ENCODE results near the gene TM9SF1.

DNA sequence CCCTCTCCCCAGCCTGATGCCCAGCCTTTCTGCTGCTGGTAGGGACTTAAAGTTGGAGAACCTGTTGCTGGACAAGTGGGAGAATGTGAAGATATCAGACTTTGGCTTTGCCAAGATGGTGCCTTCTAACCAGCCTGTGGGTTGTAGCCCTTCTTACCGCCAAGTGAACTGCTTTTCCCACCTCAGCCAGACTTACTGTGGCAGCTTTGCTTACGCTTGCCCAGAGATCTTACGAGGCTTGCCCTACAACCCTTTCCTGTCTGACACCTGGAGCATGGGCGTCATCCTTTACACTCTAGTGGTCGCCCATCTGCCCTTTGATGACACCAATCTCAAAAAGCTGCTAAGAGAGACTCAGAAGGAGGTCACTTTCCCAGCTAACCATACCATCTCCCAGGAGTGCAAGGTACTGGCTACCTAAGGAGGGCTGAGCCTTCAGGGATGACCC lies 11.9 kb upstream of the TM9SF1 start:
- TF ChIP-seq, protein P1, sequence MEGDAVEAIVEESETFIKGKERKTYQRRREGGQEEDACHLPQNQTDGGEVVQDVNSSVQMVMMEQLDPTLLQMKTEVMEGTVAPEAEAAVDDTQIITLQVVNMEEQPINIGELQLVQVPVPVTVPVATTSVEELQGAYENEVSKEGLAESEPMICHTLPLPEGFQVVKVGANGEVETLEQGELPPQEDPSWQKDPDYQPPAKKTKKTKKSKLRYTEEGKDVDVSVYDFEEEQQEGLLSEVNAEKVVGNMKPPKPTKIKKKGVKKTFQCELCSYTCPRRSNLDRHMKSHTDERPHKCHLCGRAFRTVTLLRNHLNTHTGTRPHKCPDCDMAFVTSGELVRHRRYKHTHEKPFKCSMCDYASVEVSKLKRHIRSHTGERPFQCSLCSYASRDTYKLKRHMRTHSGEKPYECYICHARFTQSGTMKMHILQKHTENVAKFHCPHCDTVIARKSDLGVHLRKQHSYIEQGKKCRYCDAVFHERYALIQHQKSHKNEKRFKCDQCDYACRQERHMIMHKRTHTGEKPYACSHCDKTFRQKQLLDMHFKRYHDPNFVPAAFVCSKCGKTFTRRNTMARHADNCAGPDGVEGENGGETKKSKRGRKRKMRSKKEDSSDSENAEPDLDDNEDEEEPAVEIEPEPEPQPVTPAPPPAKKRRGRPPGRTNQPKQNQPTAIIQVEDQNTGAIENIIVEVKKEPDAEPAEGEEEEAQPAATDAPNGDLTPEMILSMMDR (IDR thresholded peaks at IDR 0.05; ENCODE audit: low read depth, low read length): no peak
- TF ChIP-seq EZH2phosphoT487 (IDR thresholded peaks at IDR 0.05; ENCODE audit: low read depth): no peak
